Skeletal muscle satellite cell (primary cell): ENCODE data around the gene MAGI1.

ENCODE experiments used
- H3K27me3 ChIP-seq: 2 replicates; pipeline ENCODE4 v1.7.0; 2013; ENCODE audit warnings: low read length; ENCODE audit not compliant: control insufficient read depth, insufficient read depth
- H3K36me3 ChIP-seq: 2 replicates; pipeline ENCODE4 v1.7.0; 2013; ENCODE audit warnings: mild to moderate bottlenecking, control low read depth, low read length; ENCODE audit not compliant: insufficient read depth
- H3K4me1 ChIP-seq: 2 replicates; pipeline ENCODE4 v1.7.0; 2013; ENCODE audit warnings: low read length; ENCODE audit not compliant: control insufficient read depth, insufficient read depth
- H3K4me2 ChIP-seq: 2 replicates; pipeline ENCODE4 v1.7.0; 2013; ENCODE audit warnings: mild to moderate bottlenecking, low read length
- H3K4me3 ChIP-seq: 2 replicates; pipeline ENCODE4 v1.7.0; 2013; ENCODE audit warnings: low read length
- H3K9ac ChIP-seq: 2 replicates; pipeline ENCODE4 v1.7.0; 2013; ENCODE audit warnings: mild to moderate bottlenecking, low read depth, low read length, moderate library complexity
- H3K9me3 ChIP-seq: replicated peaks from 2 replicates; pipeline ENCODE4 v1.7.0; 2013; ENCODE audit warnings: mild to moderate bottlenecking, control low read depth, low read length

Gene MAGI1

GRCh38 chr3:65583188-65583587 lies 455.5 kb downstream of the MAGI1 start:
- Histone ChIP-seq H3K4me3 (no peak overlapping the region), H3K36me3 (no peaks in the 10 kb centered on the region), H3K4me2 (no peak overlapping the region), H3K27me3 (no peaks in the 10 kb centered on the region), H3K9ac (no peak overlapping the region), H3K9me3 (no peaks in the 10 kb centered on the region), H3K4me1 (no peaks in the 10 kb centered on the region)

GRCh38 chr3:65582012-65582717 lies 456.6 kb downstream of the MAGI1 start:
- Histone ChIP-seq H3K4me2 (no peak overlapping the region), H3K9me3 (no peaks in the 10 kb centered on the region), H3K36me3 (no peaks in the 10 kb centered on the region), H3K27me3 (no peaks in the 10 kb centered on the region), H3K4me3 (no peak overlapping the region), H3K4me1 (peaks cover 6% of the 10 kb centered on the region), H3K9ac (no peak overlapping the region)

DNA sequence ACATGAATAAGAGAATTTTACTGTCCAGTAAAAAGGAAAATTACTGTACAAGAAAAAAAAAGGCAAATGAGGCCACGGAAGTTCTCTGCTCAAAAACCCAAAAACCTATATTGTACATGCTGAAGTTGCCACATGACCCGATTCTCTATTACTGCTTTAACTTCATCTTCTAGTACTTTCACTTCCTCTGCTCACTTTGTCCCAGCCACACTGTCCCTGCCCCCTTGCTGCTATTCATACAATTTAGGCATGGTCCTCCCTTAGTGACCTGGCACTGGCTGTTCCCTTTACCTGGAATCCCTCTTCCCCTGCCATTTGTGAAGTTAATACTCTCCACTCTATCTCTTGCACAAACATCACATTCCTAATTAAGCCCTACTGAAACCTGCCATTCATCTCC lies 457.4 kb downstream of the MAGI1 start:
- H3K4me1 ChIP-seq: peaks cover 15% of the 10 kb centered on the region
- H3K4me3 ChIP-seq: no peak overlapping the region
- H3K9me3 ChIP-seq: no peaks in the 10 kb centered on the region
- H3K4me2 ChIP-seq: no peak overlapping the region
- no peak overlapping the region for H3K9ac ChIP-seq
- H3K27me3 ChIP-seq: no peaks in the 10 kb centered on the region
- no peaks in the 10 kb centered on the region for H3K36me3 ChIP-seq

DNA sequence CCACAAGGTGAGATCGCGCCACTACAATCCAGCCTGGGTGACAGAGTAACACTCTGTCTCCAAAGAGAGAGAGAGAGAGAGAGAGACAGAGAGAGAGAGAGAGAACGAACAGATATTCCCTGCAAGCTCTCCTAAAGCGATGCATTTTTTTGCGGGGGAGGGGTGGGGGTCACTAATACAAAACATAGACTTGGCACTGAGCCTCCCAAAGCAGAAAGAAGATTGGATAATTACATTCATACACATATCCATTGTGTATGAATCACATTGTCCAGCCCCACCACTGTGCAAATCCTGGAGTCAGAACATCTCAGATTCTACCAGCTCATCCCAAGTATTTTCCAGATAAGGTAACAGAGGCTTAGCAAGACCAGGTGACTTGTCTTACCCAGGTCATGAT lies 459.9 kb downstream of the MAGI1 start:
- H3K4me3 ChIP-seq: no peak overlapping the region
- H3K27me3 ChIP-seq: no peaks in the 10 kb centered on the region
- H3K4me2 ChIP-seq: no peak overlapping the region
- no peak overlapping the region for H3K9ac ChIP-seq
- no peaks in the 10 kb centered on the region for H3K36me3 ChIP-seq
- H3K9me3 ChIP-seq: no peaks in the 10 kb centered on the region
- peaks cover 25% of the 10 kb centered on the region for H3K4me1 ChIP-seq

DNA sequence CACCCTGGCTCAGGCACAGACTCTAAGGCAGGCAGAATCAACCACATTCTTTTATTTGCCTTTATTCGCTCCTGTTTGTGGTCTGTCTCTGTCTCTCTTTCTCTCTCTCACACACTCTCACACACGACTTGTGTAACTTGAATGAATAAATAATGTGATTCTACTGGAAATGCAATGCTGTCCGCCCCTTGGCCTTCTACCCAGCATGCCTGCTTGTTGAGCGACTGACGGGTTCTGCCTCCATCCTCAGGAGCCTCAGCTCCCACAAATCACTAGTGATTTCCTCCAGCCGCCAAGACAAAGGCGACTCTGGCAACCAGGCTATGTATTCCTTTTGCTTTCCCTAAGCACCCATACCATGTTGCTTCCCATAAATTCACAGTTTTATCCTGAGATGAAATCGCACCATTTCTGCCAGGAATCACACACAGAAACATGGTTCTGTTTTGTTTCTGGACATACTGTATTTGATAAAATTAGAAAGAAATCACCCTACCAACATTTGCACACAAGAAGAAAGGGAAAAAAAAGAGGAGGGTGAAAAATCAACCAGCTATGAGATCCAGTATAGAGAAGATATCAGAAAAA lies 460.8 kb downstream of the MAGI1 start:
- no peak overlapping the region for H3K9ac ChIP-seq
- no peaks in the 10 kb centered on the region for H3K36me3 ChIP-seq
- no peaks in the 10 kb centered on the region for H3K27me3 ChIP-seq

DNA sequence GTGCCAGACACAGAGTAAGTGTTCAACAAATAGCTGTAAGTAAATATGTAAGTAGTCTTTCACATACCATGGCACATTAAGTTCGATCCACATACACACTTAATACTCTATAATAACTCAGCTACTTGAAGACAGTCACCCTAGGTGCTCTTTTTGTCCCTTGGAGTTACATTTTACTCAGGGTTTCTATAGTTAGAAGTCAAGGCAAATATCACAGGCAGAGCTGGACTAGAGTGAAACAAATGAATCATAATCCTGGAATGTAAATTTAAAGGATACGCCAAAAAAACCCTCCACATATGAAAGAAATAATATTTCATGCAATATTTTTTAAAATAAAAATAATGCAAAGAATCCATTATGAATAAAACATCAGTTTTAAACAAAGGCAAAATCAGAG lies 461.8 kb downstream of the MAGI1 start:
- Histone ChIP-seq H3K4me2 (peak overlapping the region; percentile 37), H3K27me3 (no peaks in the 10 kb centered on the region), H3K4me1 (peaks cover 25% of the 10 kb centered on the region), H3K36me3 (no peaks in the 10 kb centered on the region), H3K4me3 (no peak overlapping the region), H3K9ac (no peak overlapping the region), H3K9me3 (no peaks in the 10 kb centered on the region)

More for the DNA sequence above, 460.8 kb downstream of the MAGI1 start:
- H3K9me3 ChIP-seq: no peaks in the 10 kb centered on the region
- peaks cover 25% of the 10 kb centered on the region for H3K4me1 ChIP-seq
- H3K4me2 ChIP-seq: no peak overlapping the region
- H3K4me3 ChIP-seq: no peak overlapping the region

DNA sequence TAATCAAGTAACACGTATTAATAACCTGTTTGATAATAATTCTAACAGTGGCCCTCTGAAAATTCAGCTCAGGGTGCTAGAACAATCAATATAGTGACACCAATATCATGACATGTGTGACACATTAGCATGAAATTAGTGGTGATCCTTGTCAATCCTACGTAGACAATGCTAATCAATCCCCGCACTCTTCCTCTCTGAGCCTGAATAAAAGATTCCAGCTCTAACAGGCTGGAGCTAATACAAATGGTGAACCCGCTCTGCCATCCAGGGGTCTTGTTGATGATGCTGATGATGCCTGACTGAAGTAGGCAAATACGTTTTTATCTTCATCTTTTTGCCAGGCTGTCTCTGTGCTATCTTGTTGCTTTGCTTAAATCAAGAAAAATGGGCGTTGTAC lies 462.5 kb downstream of the MAGI1 start:
- no peaks in the 10 kb centered on the region for H3K9me3 ChIP-seq
- H3K27me3 ChIP-seq: no peaks in the 10 kb centered on the region
- peaks cover 25% of the 10 kb centered on the region for H3K4me1 ChIP-seq
- no peak overlapping the region for H3K4me3 ChIP-seq
- H3K4me2 ChIP-seq: peak overlapping the region; percentile 46
- H3K36me3 ChIP-seq: no peaks in the 10 kb centered on the region
- no peak overlapping the region for H3K9ac ChIP-seq

DNA sequence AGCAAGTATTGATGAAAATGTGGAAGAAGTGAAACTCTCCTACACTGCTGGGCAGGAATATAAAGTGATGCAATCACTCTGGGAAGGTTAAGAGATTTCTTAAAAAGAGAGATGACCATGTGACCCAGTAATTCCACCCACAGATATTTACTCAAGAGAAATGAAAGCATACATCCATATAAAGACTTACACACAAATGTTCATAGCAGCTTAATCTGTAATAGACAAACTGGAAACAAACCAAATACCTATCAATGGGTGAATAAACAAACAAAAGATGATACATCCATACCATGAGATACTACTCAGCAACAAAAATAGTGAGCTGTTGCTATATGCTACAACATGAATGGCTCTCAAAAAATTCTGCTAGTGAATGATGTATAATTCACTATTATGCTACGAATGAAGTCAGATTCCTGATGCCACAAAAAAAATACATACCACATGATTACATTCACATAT lies 463.3 kb downstream of the MAGI1 start:
- no peaks in the 10 kb centered on the region for H3K36me3 ChIP-seq
- H3K4me3 ChIP-seq: no peak overlapping the region
- H3K9me3 ChIP-seq: no peaks in the 10 kb centered on the region
- no peak overlapping the region for H3K9ac ChIP-seq
- peaks cover 29% of the 10 kb centered on the region for H3K4me1 ChIP-seq
- H3K27me3 ChIP-seq: no peaks in the 10 kb centered on the region
- H3K4me2 ChIP-seq: peak overlapping the region; percentile 46

GRCh38 chr3:65573548-65574116 lies 465.1 kb downstream of the MAGI1 start:
- Histone ChIP-seq H3K9me3 (no peaks in the 10 kb centered on the region), H3K4me1 (peaks cover 33% of the 10 kb centered on the region), H3K9ac (no peak overlapping the region), H3K36me3 (no peaks in the 10 kb centered on the region), H3K27me3 (no peaks in the 10 kb centered on the region), H3K4me3 (no peak overlapping the region), H3K4me2 (no peak overlapping the region)

- H3K4me2 ChIP-seq: no peak overlapping the region
- H3K9me3 ChIP-seq: no peaks in the 10 kb centered on the region
- no peaks in the 10 kb centered on the region for H3K27me3 ChIP-seq
- H3K4me3 ChIP-seq: no peak overlapping the region
- H3K9ac ChIP-seq: no peak overlapping the region
- H3K36me3 ChIP-seq: no peaks in the 10 kb centered on the region
- peaks cover 33% of the 10 kb centered on the region for H3K4me1 ChIP-seq
Measured at GRCh38 chr3:65572175-65572777, 466.4 kb downstream of the MAGI1 start.

- no peaks in the 10 kb centered on the region for H3K9me3 ChIP-seq
- H3K4me3 ChIP-seq: no peak overlapping the region
- no peaks in the 10 kb centered on the region for H3K27me3 ChIP-seq
Measured at GRCh38 chr3:65569845-65570405, 468.8 kb downstream of the MAGI1 start.

More at GRCh38 chr3:65569845-65570405, 468.8 kb downstream of the MAGI1 start:
- H3K36me3 ChIP-seq: no peaks in the 10 kb centered on the region
- H3K9ac ChIP-seq: no peak overlapping the region
- H3K4me1 ChIP-seq: peaks cover 14% of the 10 kb centered on the region
- no peak overlapping the region for H3K4me2 ChIP-seq
